AG04449 (cell line): ENCODE measurements around the gene MEOX1.
A peak's percentile ranks its signal among the peaks of the same experiment; 100 is the strongest.

Experiments used
- CTCF ChIA-PET: fragments of 350-600 bp; formaldehyde crosslinking; extraction: SDS; loops from one replicate; lab custom pipeline; 2021; ENCODE audit warnings: antibody characterized with exemption; lab: Yijun Ruan, JAX
- POLR2A ChIA-PET: fragments of 400-600, 350-600 bp; formaldehyde crosslinking; extraction: SDS; loops from one replicate; lab custom pipeline; 2020; ENCODE audit warnings: antibody characterized with exemption, inconsistent platforms; lab: Yijun Ruan, JAX
- DNase-seq: peaks from one replicate; pipeline ENCODE4 v3.0.0-alpha.2; 2010; ENCODE audit warnings: low read depth, low spot score
- H3K4me3 ChIP-seq: 2 replicates; pipeline ENCODE4 v1.5.1; 2011; ENCODE audit warnings: low read depth, mild to moderate bottlenecking, control low read depth, low read length
- TF ChIP-seq, protein P1 (sequence below): IDR thresholded peaks from one replicate; pipeline ENCODE4 v1.5.1; 2011; ENCODE audit warnings: mild to moderate bottlenecking, moderate library complexity, low read length, control low read depth, inconsistent platforms; ENCODE audit not compliant: insufficient read depth; ENCODE audit errors: missing control alignments

Gene MEOX1

GRCh38 chr17:43645765-43646481 is 15.8 kb downstream of the MEOX1 start:
- TF ChIP-seq, protein P1, sequence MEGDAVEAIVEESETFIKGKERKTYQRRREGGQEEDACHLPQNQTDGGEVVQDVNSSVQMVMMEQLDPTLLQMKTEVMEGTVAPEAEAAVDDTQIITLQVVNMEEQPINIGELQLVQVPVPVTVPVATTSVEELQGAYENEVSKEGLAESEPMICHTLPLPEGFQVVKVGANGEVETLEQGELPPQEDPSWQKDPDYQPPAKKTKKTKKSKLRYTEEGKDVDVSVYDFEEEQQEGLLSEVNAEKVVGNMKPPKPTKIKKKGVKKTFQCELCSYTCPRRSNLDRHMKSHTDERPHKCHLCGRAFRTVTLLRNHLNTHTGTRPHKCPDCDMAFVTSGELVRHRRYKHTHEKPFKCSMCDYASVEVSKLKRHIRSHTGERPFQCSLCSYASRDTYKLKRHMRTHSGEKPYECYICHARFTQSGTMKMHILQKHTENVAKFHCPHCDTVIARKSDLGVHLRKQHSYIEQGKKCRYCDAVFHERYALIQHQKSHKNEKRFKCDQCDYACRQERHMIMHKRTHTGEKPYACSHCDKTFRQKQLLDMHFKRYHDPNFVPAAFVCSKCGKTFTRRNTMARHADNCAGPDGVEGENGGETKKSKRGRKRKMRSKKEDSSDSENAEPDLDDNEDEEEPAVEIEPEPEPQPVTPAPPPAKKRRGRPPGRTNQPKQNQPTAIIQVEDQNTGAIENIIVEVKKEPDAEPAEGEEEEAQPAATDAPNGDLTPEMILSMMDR: no peak
- H3K4me3 ChIP-seq: peak overlapping the region; percentile 27
- DNase-seq: no peak
- ChIA-PET CTCF (no interaction called here), POLR2A (no interaction called here)

GRCh38 chr17:43645450-43645764 is 16.3 kb downstream of the MEOX1 start:
- TF ChIP-seq, protein P1: no peak
- ChIA-PET POLR2A (no interaction called here), CTCF (interaction anchor here (2.1 kb wide), 1 partner anchor 28 kb away, joined by 9 read pairs; no protein-coding TSS in a partner anchor)
- H3K4me3 ChIP-seq: no peak overlapping the region
- DNase-seq: no peak

DNA sequence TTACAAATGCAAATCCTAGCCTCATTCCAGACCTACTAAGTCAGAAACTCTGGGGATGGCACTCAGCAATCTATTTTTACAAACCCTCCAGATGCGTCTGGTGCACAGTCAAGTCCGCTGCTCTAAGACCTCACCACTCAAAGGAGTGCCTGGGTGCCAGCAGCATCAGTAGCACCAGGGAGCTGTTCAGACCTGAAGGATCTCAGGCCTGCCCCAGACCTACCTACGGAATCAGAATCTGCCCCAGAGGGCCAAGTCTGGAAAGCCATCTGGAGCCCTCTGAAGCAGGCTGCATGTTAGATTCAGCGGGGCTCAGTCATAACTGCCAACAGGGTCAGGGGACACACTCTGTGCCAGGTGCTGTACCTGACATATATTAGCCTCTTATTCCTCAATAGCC is 17.6 kb downstream of the MEOX1 start:
- H3K4me3 ChIP-seq: no peak overlapping the region
- ChIA-PET POLR2A (no interaction called here), CTCF (interaction anchor here (0.9 to 2.1 kb wide), 3 partner anchors 9 to 66 kb away, joined by 3 to 9 read pairs (median 8); no protein-coding TSS in a partner anchor)
- TF ChIP-seq, protein P1: no peak
- DNase-seq: no peak

GRCh38 chr17:43641416-43641815 is 20.3 kb downstream of the MEOX1 start:
- POLR2A ChIA-PET: no interaction called here
- CTCF ChIA-PET: interaction anchor here (1.2 to 3.0 kb wide), 3 partner anchors 25 to 65 kb away, joined by 3 to 14 read pairs (median 5); no protein-coding TSS in a partner anchor
- no peak for DNase-seq
- no peak overlapping the region for H3K4me3 ChIP-seq
- TF ChIP-seq, protein P1: no peak

GRCh38 chr17:43640491-43641252 is 21.1 kb downstream of the MEOX1 start:
- TF ChIP-seq, protein P1: no peak
- ChIA-PET POLR2A (no interaction called here), CTCF (interaction anchor here (1.2 to 3.0 kb wide), 4 partner anchors 24 to 119 kb away, joined by 3 to 14 read pairs (median 4); no protein-coding TSS in a partner anchor)
- H3K4me3 ChIP-seq: no peak overlapping the region
- DNase-seq: no peak

- ChIA-PET POLR2A (no interaction called here), CTCF (interaction anchor here (0.9 kb wide), 1 partner anchor 54 kb away, joined by 3 read pairs; no protein-coding TSS in a partner anchor)
- no peak overlapping the region for H3K4me3 ChIP-seq
- TF ChIP-seq, protein P1: no peak
- no peak for DNase-seq
Observed at GRCh38 chr17:43637563-43638323, 24.0 kb downstream of the MEOX1 start.
